ENCODE measurements around the gene KCNJ1.

DNA sequence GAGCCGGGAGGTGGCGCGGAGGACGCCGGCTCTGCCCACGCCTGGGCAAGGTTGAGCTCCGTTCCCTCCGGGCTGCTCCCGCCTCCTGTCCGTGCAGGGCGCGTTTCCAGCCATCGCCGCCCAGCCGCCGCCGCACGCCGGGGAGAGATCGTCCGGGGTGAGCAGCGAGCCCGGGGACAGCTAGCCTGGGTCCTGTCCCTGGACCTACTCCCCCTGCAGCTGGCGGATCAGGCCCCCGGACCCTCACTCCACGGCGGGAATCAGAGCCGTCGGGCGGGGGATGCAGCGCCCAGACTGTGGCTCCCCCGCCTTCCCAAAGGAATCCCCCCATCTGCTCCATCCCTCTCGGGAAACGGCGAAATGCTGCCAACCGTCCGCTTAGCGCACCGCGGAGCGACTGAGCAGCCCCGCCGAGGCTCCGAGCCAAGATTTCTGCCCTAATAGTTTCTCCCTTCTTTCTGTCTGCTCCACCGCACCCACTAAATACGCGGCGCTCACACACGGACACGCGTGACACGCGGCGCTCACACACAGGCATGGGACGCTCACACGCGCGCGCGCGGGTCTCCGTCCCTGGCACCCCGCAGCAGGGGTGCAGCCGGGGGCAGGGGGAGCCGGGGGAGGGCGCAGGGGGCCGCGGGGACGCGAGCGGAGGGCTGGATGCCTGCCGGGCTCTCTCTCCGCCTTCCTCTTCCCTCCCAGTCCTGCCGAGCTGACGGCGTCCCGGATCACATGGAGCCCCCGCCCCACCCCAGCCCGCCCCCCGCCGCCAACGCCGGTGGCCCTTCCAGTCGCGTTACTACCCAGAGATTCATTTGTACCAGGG is 23.7 kb upstream of the KCNJ1 start, which contains the start of gene KCNJ5:
- TF ChIP-seq, protein P1, sequence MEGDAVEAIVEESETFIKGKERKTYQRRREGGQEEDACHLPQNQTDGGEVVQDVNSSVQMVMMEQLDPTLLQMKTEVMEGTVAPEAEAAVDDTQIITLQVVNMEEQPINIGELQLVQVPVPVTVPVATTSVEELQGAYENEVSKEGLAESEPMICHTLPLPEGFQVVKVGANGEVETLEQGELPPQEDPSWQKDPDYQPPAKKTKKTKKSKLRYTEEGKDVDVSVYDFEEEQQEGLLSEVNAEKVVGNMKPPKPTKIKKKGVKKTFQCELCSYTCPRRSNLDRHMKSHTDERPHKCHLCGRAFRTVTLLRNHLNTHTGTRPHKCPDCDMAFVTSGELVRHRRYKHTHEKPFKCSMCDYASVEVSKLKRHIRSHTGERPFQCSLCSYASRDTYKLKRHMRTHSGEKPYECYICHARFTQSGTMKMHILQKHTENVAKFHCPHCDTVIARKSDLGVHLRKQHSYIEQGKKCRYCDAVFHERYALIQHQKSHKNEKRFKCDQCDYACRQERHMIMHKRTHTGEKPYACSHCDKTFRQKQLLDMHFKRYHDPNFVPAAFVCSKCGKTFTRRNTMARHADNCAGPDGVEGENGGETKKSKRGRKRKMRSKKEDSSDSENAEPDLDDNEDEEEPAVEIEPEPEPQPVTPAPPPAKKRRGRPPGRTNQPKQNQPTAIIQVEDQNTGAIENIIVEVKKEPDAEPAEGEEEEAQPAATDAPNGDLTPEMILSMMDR (conservative IDR thresholded peaks at IDR 0.05): no peak
- TF ChIP-seq EZH2 (IDR thresholded peaks at IDR 0.05; ENCODE audit: low read depth): no peak

All from PC-9 (cell line).